GM12878 (cell line): ENCODE measurements around the gene RIOX2. TPM values are rescaled to one million over a fixed set of nuclear protein-coding genes. Genes with fewer than 3 reads are reported as not detected.

Experiments
- ATAC-seq: fragments of 200-7000 bp; cut with Tn5 transposase; 3 replicates; pipeline ENCODE4 v1.9.1; 2020; ENCODE audit warnings: mild to moderate bottlenecking, moderate library complexity
- BruUV-seq: library from RNA; stranded (reverse); fragments of 400-500 nt; replicated peaks from 2 replicates; lab custom pipeline; 2021; lab: Mats Ljungman, UMichigan
- CTCF ChIA-PET: fragments of 300-600 bp; sonication (Branson Sonifier 250); formaldehyde crosslinking; extraction: SDS; loops from one replicate; lab custom pipeline; 2021; ENCODE audit warnings: inconsistent platforms; lab: Yijun Ruan, JAX
- POLR2A ChIA-PET: fragments of 350-600 bp; formaldehyde crosslinking; extraction: SDS; loops from one replicate; lab custom pipeline; 2021; ENCODE audit warnings: inconsistent platforms; lab: Charles Lee
- RAD21 ChIA-PET: fragments of 300-600 bp; sonication (Branson Sonifier 250); formaldehyde crosslinking; loops from one replicate; lab custom pipeline; 2023; ENCODE audit warnings: antibody characterized with exemption; ENCODE audit not compliant: unreplicated experiment; lab: Charles Lee
- SMC1A ChIA-PET: fragments of 300-600 bp; sonication (Branson Sonifier 250); formaldehyde crosslinking; loops from one replicate; lab custom pipeline; 2023; ENCODE audit not compliant: unreplicated experiment, uncharacterized antibody; lab: Charles Lee
- DNase-seq: peaks from one replicate; pipeline ENCODE4 v3.0.0-alpha.2; 2011; ENCODE audit warnings: low read depth, low spot score
- FAIRE-seq: peaks from 3 replicates; lab custom pipeline; 2011; peaks lifted over from hg19 to GRCh38; lab: Jason Lieb, UNC
- H2AFZ ChIP-seq: 2 replicates; pipeline ENCODE4 v1.6.0; 2011; ENCODE audit warnings: low read depth, low read length, control low read depth; ENCODE audit not compliant: control insufficient read depth
- H3K27ac ChIP-seq: 2 replicates; pipeline ENCODE4 v1.5.1; 2011; ENCODE audit warnings: control low read depth; ENCODE audit not compliant: control insufficient read depth, insufficient read depth
- H3K27me3 ChIP-seq, 2 experiments: replicated peaks in 1 of 2; 2 replicates each; pipeline versions ENCODE4 v1.6.0 to v1.6.1; 2011; ENCODE audit warnings: low read length in 1 of 2; ENCODE audit not compliant: control insufficient read depth in 2 of 2, insufficient read depth in 2 of 2
- H3K36me3 ChIP-seq, 2 experiments: 2 replicates each; pipeline ENCODE4 v1.5.1; 2011; ENCODE audit warnings: low read length in 1 of 2; ENCODE audit not compliant: control insufficient read depth in 2 of 2, insufficient read depth in 2 of 2
- H3K4me1 ChIP-seq: 2 replicates; pipeline ENCODE4 v1.6.1; 2011; ENCODE audit warnings: mild to moderate bottlenecking, low read length, moderate library complexity, mixed read lengths; ENCODE audit not compliant: control insufficient read depth, insufficient read depth
- H3K4me2 ChIP-seq: 2 replicates; pipeline ENCODE4 v1.6.0; 2011; ENCODE audit warnings: control low read depth; ENCODE audit not compliant: control insufficient read depth, insufficient read depth
- H3K4me3 ChIP-seq: fragments of 200-600 bp; sonication (generic); 2 replicates; pipeline ENCODE4 v1.5.1; 2016
- H3K79me2 ChIP-seq: 2 replicates; pipeline ENCODE4 v1.6.0; 2011; ENCODE audit warnings: low read length; ENCODE audit not compliant: control insufficient read depth, insufficient read depth
- H3K9ac ChIP-seq: 2 replicates; pipeline ENCODE4 v1.8.0; 2011; ENCODE audit warnings: low read length, control low read depth, mixed read lengths; ENCODE audit not compliant: control insufficient read depth, insufficient read depth
- H3K9me3 ChIP-seq: replicated peaks from 3 replicates; pipeline ENCODE4 v1.5.1; 2011; ENCODE audit warnings: mild to moderate bottlenecking, low read length; ENCODE audit not compliant: control insufficient read depth, insufficient read depth
- H4K20me1 ChIP-seq: 2 replicates; pipeline ENCODE4 v1.6.0; 2011; ENCODE audit not compliant: control insufficient read depth, insufficient read depth
- CHD4 ChIP-seq: fragments of 200-600 bp; sonication (generic); IDR thresholded peaks from 2 replicates; pipeline ENCODE4 v1.6.1; 2016; ENCODE audit warnings: mild to moderate bottlenecking
- LARP7 ChIP-seq: fragments of 450-650 bp; IDR thresholded peaks from 2 replicates; pipeline ENCODE4 v1.6.1; 2017; ENCODE audit warnings: mild to moderate bottlenecking
- MTA2 ChIP-seq: fragments of 450-650 bp; IDR thresholded peaks from 2 replicates; pipeline ENCODE4 v1.6.1; 2016; ENCODE audit warnings: low read depth, mild to moderate bottlenecking, moderate library complexity
- PKNOX1 ChIP-seq: fragments of 450-650 bp; IDR thresholded peaks from 2 replicates; pipeline ENCODE4 v1.6.1; 2016; ENCODE audit warnings: mild to moderate bottlenecking
- REST ChIP-seq: IDR thresholded peaks from 2 replicates; pipeline ENCODE4 v1.6.1; 2012; ENCODE audit warnings: mild to moderate bottlenecking, low read depth, low read length
- STAT1 ChIP-seq: fragments of 450-650 bp; conservative IDR thresholded peaks from 2 replicates; pipeline ENCODE4 v1.6.1; 2014; ENCODE audit warnings: antibody characterized with exemption, mild to moderate bottlenecking
- SUPT20H ChIP-seq: IDR thresholded peaks from 2 replicates; pipeline ENCODE4 v1.6.1; 2011; ENCODE audit warnings: low read depth, mild to moderate bottlenecking, low read length, moderate library complexity, borderline replicate concordance; ENCODE audit not compliant: control insufficient read depth
- WRNIP1 ChIP-seq: IDR thresholded peaks from 2 replicates; pipeline ENCODE4 v1.6.1; 2011; ENCODE audit warnings: low read depth, low read length, improper control_type of control experiment, borderline replicate concordance
- YY1 ChIP-seq: IDR thresholded peaks from 2 replicates; pipeline ENCODE4 v1.6.1; 2011; ENCODE audit warnings: low read depth, mild to moderate bottlenecking, low read length
- ZNF217 ChIP-seq: fragments of 450-650 bp; IDR thresholded peaks from 2 replicates; pipeline ENCODE4 v1.6.1; 2017; ENCODE audit warnings: antibody characterized with exemption, mild to moderate bottlenecking
- WGBS: methylation state at CpG from one replicate; pipeline ENCODE4 v1.1.6; 2016; ENCODE audit warnings: low lambda C conversion rate; ENCODE audit not compliant: insufficient replicate concordance, insufficient coverage; ENCODE audit errors: missing lambda C conversion rate; 5-methylcytosine and 5-hydroxymethylcytosine counted together
- in situ Hi-C: fragments of 300-500 bp; cut with MboI; formaldehyde crosslinking; loops from 9 replicates; pipeline ENCODE4 v1.14.3; 2018; ENCODE audit warnings: mixed read lengths
- intact Hi-C: fragments of 100-400 bp; cut with micrococcal nuclease; formaldehyde crosslinking; loops from one replicate; pipeline ENCODE4 v1.14.2; 2022; ENCODE audit not compliant: unreplicated experiment
- polyA plus RNA-seq, 11 experiments: library from polyadenylated mRNA; depleted of rRNA in 4 of 11; unstranded in 6 of 11; stranded (reverse) in 5 of 11; fragments of >200 nt; fragmentation: Nextera tagmentation in 4 of 11; fragmentation: Illumina TruSeq in 1 of 11; extraction: Ambion mirVana in 4 of 11; extraction: Trizol in 1 of 11; gene quantifications; 1 replicate in 1 of 11; 2 replicates in 10 of 11; pipeline versions ENCODE4 v1.2.1 to v1.2.3, GENCODE V29; 2011 to 2016; ENCODE audit warnings: inconsistent platforms in 2 of 11, missing spikeins in 2 of 11, low read depth in 1 of 11
- total RNA-seq, 4 experiments: library from RNA; depleted of rRNA in 3 of 4; stranded (reverse); fragments of >200 nt in 3 of 4; fragmentation: Illumina TruSeq in 1 of 4; extraction: Trizol in 1 of 4; gene quantifications; 2 replicates each; pipeline versions ENCODE4 v1.2.1 to v1.2.3, GENCODE V29; 2013 to 2021

Gene RIOX2
- total and polyA plus RNA-seq, 10 of the 15 experiments (the other 5 are each of a cell fraction or from before 2014, with no cell fraction given) = 24.1 to 52.6 (median 44.0) TPM

- TF ChIP-seq LARP7 (no peak), MTA2 (no peak), PKNOX1 (no peak), STAT1 (no peak), YY1 (no peak), WRNIP1 (no peak), REST (no peak), SUPT20H (no peak), CHD4 (no peak), ZNF217 (no peak)
- intact Hi-C loops (no loop called here), in situ Hi-C loops (no loop called here)
- H3K9ac ChIP-seq = no peak overlapping the region
- H3K4me1 ChIP-seq = no peaks in the 10 kb centered on the region
- ChIA-PET RAD21 (no interaction called here), SMC1A (interaction anchor here (1.2 to 1.5 kb wide), 2 partner anchors 20 to 25 kb away, joined by 3 read pairs; no protein-coding TSS in a partner anchor), POLR2A (no interaction called here), CTCF (no interaction called here)
- no peaks in the 10 kb centered on the region for H3K27me3 ChIP-seq
- H3K4me2 ChIP-seq = no peak overlapping the region
- BruUV-seq = no TSS peak
- DNase-seq = no peak
- peaks cover 0 to 6% of the 10 kb centered on the region in 2 experiments; a peak in 2 of 4 replicates for H3K36me3 ChIP-seq
- no peaks in the 10 kb centered on the region for H4K20me1 ChIP-seq
- no peak for FAIRE-seq
- H3K9me3 ChIP-seq = no peaks in the 10 kb centered on the region
- H2AFZ ChIP-seq = no peak overlapping the region
- no peak overlapping the region for H3K4me3 ChIP-seq
- no peak overlapping the region for H3K27ac ChIP-seq
- WGBS = 92% methylated on average over 3 of the region's 3 CpGs
- H3K79me2 ChIP-seq = no peaks in the 10 kb centered on the region
- ATAC-seq = no peak
Measured at GRCh38 chr3:97934980-97935695, 37.1 kb downstream of the RIOX2 start.
